Activated CD8-positive, alpha-beta memory T cell treated with anti-CD3 and anti-CD28 coated beads for 36 hours (primary cell): Measurements from ENCODE around the gene SLC6A7. TPM values are rescaled to one million over a fixed set of nuclear protein-coding genes. Genes with fewer than 3 reads are reported as not detected.

Source experiments
- CTCF ChIA-PET: fragments of 350-600 bp; sonication (Branson Sonifier 250); formaldehyde crosslinking; loops from one replicate; lab custom pipeline; 2021; ENCODE audit warnings: antibody characterized with exemption; lab: Charles Lee
- POLR2A ChIA-PET: fragments of 350-600 bp; sonication (Branson Sonifier 250); formaldehyde crosslinking; loops from one replicate; lab custom pipeline; 2021; ENCODE audit warnings: antibody characterized with exemption; lab: Charles Lee
- total RNA-seq, 2 experiments: library from RNA; stranded (reverse); gene quantifications; one replicate each; pipeline ENCODE4 v1.2.3, GENCODE V29; 2021

Gene SLC6A7
- total RNA-seq, 2 experiments from 2014 or later, result not detected

- ChIA-PET CTCF (no interaction called here), POLR2A (no interaction called here)
These were observed 35.2 kb upstream of the SLC6A7 start for GRCh38 chr5:150154618-150155128.

- POLR2A ChIA-PET, result interaction anchor here (0.5 kb wide), 1 partner anchor 10 kb away, joined by 3 read pairs; no protein-coding TSS in a partner anchor
- CTCF ChIA-PET, result no interaction called here
These were observed 34.4 kb upstream of the SLC6A7 start, which contains the start of gene PDGFRB for GRCh38 chr5:150155258-150156026. PDGFRB (minus strand) TSS chr5:150155845; CDS start chr5:150137047, 18,798 bp downstream.

GRCh38 chr5:150156027-150156368 lies 33.9 kb upstream of the SLC6A7 start:
- CTCF ChIA-PET, result no interaction called here
- POLR2A ChIA-PET, result no interaction called here

- ChIA-PET POLR2A (no interaction called here), CTCF (no interaction called here)
These were observed 33.3 kb upstream of the SLC6A7 start for GRCh38 chr5:150156540-150156939.

GRCh38 chr5:150157168-150157567 lies 32.7 kb upstream of the SLC6A7 start:
- ChIA-PET POLR2A (no interaction called here), CTCF (no interaction called here)

- POLR2A ChIA-PET, result no interaction called here
- CTCF ChIA-PET, result no interaction called here
These were observed 31.5 kb upstream of the SLC6A7 start for GRCh38 chr5:150158170-150158949.

- CTCF ChIA-PET, result interaction anchor here (0.6 kb wide), 1 partner anchor 207 kb away, joined by 3 read pairs; no protein-coding TSS in a partner anchor
- POLR2A ChIA-PET, result no interaction called here
These were observed 30.8 kb upstream of the SLC6A7 start for GRCh38 chr5:150159031-150159430.

GRCh38 chr5:150159741-150160179 lies 30.1 kb upstream of the SLC6A7 start:
- POLR2A ChIA-PET, result no interaction called here
- CTCF ChIA-PET, result interaction anchor here (0.6 to 1.3 kb wide), 2 partner anchors 59 to 206 kb away, joined by 3 read pairs; no protein-coding TSS in a partner anchor

GRCh38 chr5:150160448-150161081 lies 29.3 kb upstream of the SLC6A7 start:
- ChIA-PET CTCF (interaction anchor here (1.3 kb wide), 1 partner anchor 58 kb away, joined by 3 read pairs; no protein-coding TSS in a partner anchor), POLR2A (no interaction called here)

- POLR2A ChIA-PET, result no interaction called here
- CTCF ChIA-PET, result interaction anchor here (0.9 to 1.5 kb wide), 4 partner anchors 31 to 190 kb away, joined by 3 to 4 read pairs (median 3); no protein-coding TSS in a partner anchor
These were observed 28.4 kb upstream of the SLC6A7 start for GRCh38 chr5:150161242-150162141.

- POLR2A ChIA-PET, result no interaction called here
- CTCF ChIA-PET, result interaction anchor here (0.9 to 1.5 kb wide), 5 partner anchors 12 to 189 kb away, joined by 3 to 4 read pairs (median 4); no protein-coding TSS in a partner anchor
These were observed 27.7 kb upstream of the SLC6A7 start for GRCh38 chr5:150162142-150162513.

GRCh38 chr5:150163035-150163434 lies 26.8 kb upstream of the SLC6A7 start:
- POLR2A ChIA-PET, result interaction anchor here (0.7 kb wide), 1 partner anchor 256 kb away, joined by 3 read pairs; no protein-coding TSS in a partner anchor
- CTCF ChIA-PET, result interaction anchor here (0.9 to 1.5 kb wide), 4 partner anchors 11 to 188 kb away, joined by 3 to 4 read pairs (median 4); no protein-coding TSS in a partner anchor

- ChIA-PET POLR2A (interaction anchor here (0.7 kb wide), 1 partner anchor 256 kb away, joined by 3 read pairs; no protein-coding TSS in a partner anchor), CTCF (interaction anchor here (0.9 to 1.4 kb wide), 2 partner anchors 45 to 55 kb away, joined by 3 to 4 read pairs; no protein-coding TSS in a partner anchor)
These were observed 26.3 kb upstream of the SLC6A7 start for GRCh38 chr5:150163547-150164059.

GRCh38 chr5:150164211-150164980 lies 25.5 kb upstream of the SLC6A7 start:
- ChIA-PET POLR2A (interaction anchor here (0.5 kb wide), 1 partner anchor 9 kb away, joined by 3 read pairs; the partner anchor contains the start of gene PDGFRB), CTCF (no interaction called here)

- ChIA-PET POLR2A (no interaction called here), CTCF (interaction anchor here (1.5 kb wide), 1 partner anchor 52 kb away, joined by 3 read pairs; no protein-coding TSS in a partner anchor)
These were observed 23.7 kb upstream of the SLC6A7 start for GRCh38 chr5:150166037-150166649.
